Activated CD4-positive, alpha-beta memory T cell treated with anti-CD3 and anti-CD28 coated beads for 36 hours (primary cell): ENCODE results near the gene MPHOSPH9. TPM values are rescaled to one million over a fixed set of nuclear protein-coding genes. Genes with fewer than 3 reads are reported as not detected.
A peak's percentile ranks its signal among the peaks of the same experiment; 100 is the strongest.

Source experiments
- CTCF ChIA-PET: fragments of 350-600 bp; sonication (Branson Sonifier 250); formaldehyde crosslinking; loops from one replicate; lab custom pipeline; 2021; ENCODE audit warnings: antibody characterized with exemption, inconsistent platforms; lab: Charles Lee
- POLR2A ChIA-PET: fragments of 350-600 bp; sonication (Branson Sonifier 250); formaldehyde crosslinking; loops from one replicate; lab custom pipeline; 2021; ENCODE audit warnings: antibody characterized with exemption; lab: Charles Lee
- DNase-seq: peaks from one replicate; pipeline ENCODE4 v3.0.0-alpha.2; 2020
- H3K27ac Mint-ChIP-seq: one replicate; pipeline ENCODE4 v1.8.0; 2021; ENCODE audit warnings: mixed read lengths
- H3K27me3 Mint-ChIP-seq: one replicate; pipeline ENCODE4 v1.8.0; 2021; ENCODE audit warnings: mixed read lengths
- H3K36me3 Mint-ChIP-seq: one replicate; pipeline ENCODE4 v1.8.0; 2021; ENCODE audit warnings: mixed read lengths
- H3K4me1 Mint-ChIP-seq: one replicate; pipeline ENCODE4 v1.8.0; 2021; ENCODE audit warnings: low read depth, mixed read lengths
- H3K4me3 Mint-ChIP-seq: one replicate; pipeline ENCODE4 v1.8.0; 2021; ENCODE audit warnings: mild to moderate bottlenecking, mixed read lengths
- H3K9me3 Mint-ChIP-seq: one replicate; pipeline ENCODE4 v1.8.0; 2021; ENCODE audit warnings: mixed read lengths
- intact Hi-C: fragments of 100-400 bp; cut with micrococcal nuclease; formaldehyde crosslinking; loops from one replicate; pipeline ENCODE4 v1.15.1; 2023
- total RNA-seq, 2 experiments: library from RNA; stranded (reverse); gene quantifications; one replicate each; pipeline ENCODE4 v1.2.3, GENCODE V29; 2021

Gene MPHOSPH9
- 10 to 100 TPM; 88.8 to 97.6 TPM for total RNA-seq

DNA sequence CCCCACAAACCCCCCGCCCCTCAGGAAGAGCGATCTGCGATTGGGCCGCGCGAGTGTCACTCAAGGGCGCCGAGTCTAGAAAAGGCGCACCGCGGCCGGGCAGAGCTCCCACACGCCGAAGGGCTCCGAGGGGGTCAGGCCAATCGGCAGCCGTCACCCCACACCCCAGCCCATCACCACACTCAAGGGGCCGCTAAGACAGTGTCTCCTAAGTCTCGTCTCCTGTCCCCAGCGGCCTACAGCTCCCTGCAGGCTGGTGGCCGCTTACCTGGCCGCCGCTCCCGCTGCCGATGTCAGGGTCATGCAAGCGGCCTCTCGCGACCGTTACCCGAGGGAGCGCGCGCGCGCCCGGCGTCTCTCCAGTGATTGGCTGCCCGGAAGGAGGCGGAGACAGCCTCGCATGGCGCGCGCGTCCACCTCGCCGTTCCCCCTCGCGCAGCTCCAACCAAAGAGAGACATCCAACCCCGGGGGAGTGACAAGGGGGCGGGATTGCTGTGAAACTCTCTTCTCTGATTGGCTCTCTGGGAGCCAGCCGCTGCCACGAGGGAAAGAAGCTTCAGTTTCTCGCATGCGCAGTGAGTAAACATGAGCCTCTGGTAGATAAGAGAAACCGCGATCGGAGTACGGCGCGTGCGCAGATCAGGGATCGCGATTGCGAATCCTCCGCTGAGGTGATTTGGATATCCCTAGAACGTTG, at the start of gene MPHOSPH9, which contains the start of gene MTRFR:
MPHOSPH9 (minus strand) TSS at position 335 of the 698 bp plus-strand sequence. CDS start 2,777 bp downstream, outside the sequence.
MTRFR (plus strand) TSS at position 630 of the 698 bp plus-strand sequence. CDS start 20,239 bp downstream, outside the sequence.
- CTCF ChIA-PET, result interaction anchor here (1.0 to 4.5 kb wide), 10 partner anchors 9 to 440 kb away, joined by 3 to 35 read pairs (median 4); partner anchors contain the start of gene PITPNM2
- peak within 1 kb of the TSS; percentile 96 for H3K27ac Mint-ChIP-seq
- DNase-seq, result peak; percentile 100
- intact Hi-C loops, result loop anchor here (1.0 to 10.0 kb wide), 12 partner anchors 10 to 706 kb away; partner anchors contain the start of genes CDK2AP1, EIF2B1, GTF2H3 and KMT5A
- H3K9me3 Mint-ChIP-seq, result no peaks in the 10 kb centered on the region
- peaks cover 3% of the 10 kb centered on the region for H3K27me3 Mint-ChIP-seq
- peaks cover 32% of the 10 kb centered on the region for H3K36me3 Mint-ChIP-seq
- peaks cover 60% of the 10 kb centered on the region for H3K4me1 Mint-ChIP-seq
- H3K4me3 Mint-ChIP-seq, result peak within 1 kb of the TSS; percentile 99
- POLR2A ChIA-PET, result interaction anchor here (0.5 to 2.7 kb wide), 31 partner anchors 8 to 706 kb away, joined by 3 to 45 read pairs (median 4); partner anchors contain the start of genes ARL6IP4, ATP6V0A2, KMT5A and OGFOD2

- ChIA-PET POLR2A (interaction anchor here (0.6 kb wide), 1 partner anchor 16 kb away, joined by 4 read pairs; no protein-coding TSS in a partner anchor), CTCF (interaction anchor here (1.4 kb wide), 1 partner anchor 239 kb away, joined by 4 read pairs; no protein-coding TSS in a partner anchor)
- Mint-ChIP-seq H3K36me3 (no peaks in the 10 kb centered on the region), H3K27me3 (no peaks in the 10 kb centered on the region), H3K4me3 (no peak overlapping the region), H3K9me3 (no peaks in the 10 kb centered on the region), H3K27ac (no peak overlapping the region), H3K4me1 (peaks cover 6% of the 10 kb centered on the region)
- DNase-seq, result no peak
- intact Hi-C loops, result no loop called here
These were observed 49.2 kb upstream of the MPHOSPH9 start for GRCh38 chr12:123282111-123282510.

DNA sequence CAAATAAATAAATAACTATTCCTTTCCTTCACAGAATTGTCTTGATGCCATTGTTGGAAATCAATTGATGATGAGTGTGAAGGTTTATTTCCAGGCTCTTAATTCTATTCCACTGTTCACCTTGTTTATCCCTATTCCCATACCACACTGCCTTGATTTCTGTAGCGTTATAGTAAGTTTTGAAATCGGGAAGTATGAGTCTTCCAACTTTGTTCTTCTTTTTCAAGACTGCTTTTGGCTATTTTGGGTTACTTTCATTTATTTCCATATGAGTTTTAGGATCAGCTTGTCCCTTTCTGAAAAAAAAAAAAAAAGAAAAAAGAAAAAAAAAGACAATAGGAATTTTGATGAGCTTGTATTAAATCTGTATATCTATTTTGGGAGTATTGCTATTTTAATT, 48.0 kb upstream of the MPHOSPH9 start:
- intact Hi-C loops, result no loop called here
- DNase-seq, result no peak
- Mint-ChIP-seq H3K4me3 (no peak overlapping the region), H3K27me3 (no peaks in the 10 kb centered on the region), H3K4me1 (peaks cover 6% of the 10 kb centered on the region), H3K9me3 (no peaks in the 10 kb centered on the region), H3K36me3 (no peaks in the 10 kb centered on the region), H3K27ac (no peak overlapping the region)
- POLR2A ChIA-PET, result no interaction called here
- CTCF ChIA-PET, result interaction anchor here (1.0 kb wide), 1 partner anchor 11 kb away, joined by 3 read pairs; no protein-coding TSS in a partner anchor

- no peaks in the 10 kb centered on the region for H3K9me3 Mint-ChIP-seq
- H3K27ac Mint-ChIP-seq, result peak overlapping the region; percentile 69
- H3K4me3 Mint-ChIP-seq, result no peak overlapping the region
- DNase-seq, result peak; percentile 46
- H3K4me1 Mint-ChIP-seq, result peaks cover 6% of the 10 kb centered on the region
- ChIA-PET CTCF (interaction anchor here (1.3 kb wide), 1 partner anchor 40 kb away, joined by 7 read pairs; no protein-coding TSS in a partner anchor), POLR2A (interaction anchor here (0.6 to 1.1 kb wide), 4 partner anchors 85 to 1219 kb away, joined by 3 to 8 read pairs (median 4); partner anchors contain the start of gene SBNO1)
- intact Hi-C loops, result loop anchor here (2.0 kb wide), 1 partner anchor 87 kb away; the partner anchor contains the start of gene SBNO1
- no peaks in the 10 kb centered on the region for H3K27me3 Mint-ChIP-seq
- no peaks in the 10 kb centered on the region for H3K36me3 Mint-ChIP-seq
These were observed 45.2 kb upstream of the MPHOSPH9 start for GRCh38 chr12:123278101-123278627.

DNA sequence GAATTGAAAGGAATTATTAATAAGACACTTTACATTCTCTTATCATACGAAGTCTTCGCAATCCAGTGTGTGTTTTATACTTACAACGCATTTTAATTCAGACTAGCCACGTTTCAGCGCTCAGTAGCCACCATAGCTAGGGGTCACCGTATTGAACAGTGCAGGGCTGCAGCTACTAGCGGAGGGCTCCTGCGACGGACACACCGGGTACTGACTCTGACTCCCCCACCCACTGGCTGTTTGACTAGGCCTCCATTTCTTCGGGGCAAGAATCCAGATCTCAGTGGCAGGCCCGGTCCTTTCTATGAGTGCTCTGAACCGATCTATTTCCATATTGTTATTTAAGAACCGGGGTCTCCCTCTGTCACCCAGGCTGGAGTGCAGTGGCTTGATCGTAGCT, 40.2 kb upstream of the MPHOSPH9 start:
- Mint-ChIP-seq H3K36me3 (peaks cover 2% of the 10 kb centered on the region), H3K4me1 (peaks cover 22% of the 10 kb centered on the region), H3K4me3 (peak overlapping the region; percentile 31), H3K27me3 (no peaks in the 10 kb centered on the region), H3K27ac (no peak overlapping the region), H3K9me3 (no peaks in the 10 kb centered on the region)
- CTCF ChIA-PET, result interaction anchor here (0.9 kb wide), 1 partner anchor 36 kb away, joined by 3 read pairs; no protein-coding TSS in a partner anchor
- POLR2A ChIA-PET, result interaction anchor here (0.6 to 0.8 kb wide), 2 partner anchors 15 to 95 kb away, joined by 3 to 4 read pairs; no protein-coding TSS in a partner anchor
- no peak for DNase-seq
- intact Hi-C loops, result no loop called here

DNA sequence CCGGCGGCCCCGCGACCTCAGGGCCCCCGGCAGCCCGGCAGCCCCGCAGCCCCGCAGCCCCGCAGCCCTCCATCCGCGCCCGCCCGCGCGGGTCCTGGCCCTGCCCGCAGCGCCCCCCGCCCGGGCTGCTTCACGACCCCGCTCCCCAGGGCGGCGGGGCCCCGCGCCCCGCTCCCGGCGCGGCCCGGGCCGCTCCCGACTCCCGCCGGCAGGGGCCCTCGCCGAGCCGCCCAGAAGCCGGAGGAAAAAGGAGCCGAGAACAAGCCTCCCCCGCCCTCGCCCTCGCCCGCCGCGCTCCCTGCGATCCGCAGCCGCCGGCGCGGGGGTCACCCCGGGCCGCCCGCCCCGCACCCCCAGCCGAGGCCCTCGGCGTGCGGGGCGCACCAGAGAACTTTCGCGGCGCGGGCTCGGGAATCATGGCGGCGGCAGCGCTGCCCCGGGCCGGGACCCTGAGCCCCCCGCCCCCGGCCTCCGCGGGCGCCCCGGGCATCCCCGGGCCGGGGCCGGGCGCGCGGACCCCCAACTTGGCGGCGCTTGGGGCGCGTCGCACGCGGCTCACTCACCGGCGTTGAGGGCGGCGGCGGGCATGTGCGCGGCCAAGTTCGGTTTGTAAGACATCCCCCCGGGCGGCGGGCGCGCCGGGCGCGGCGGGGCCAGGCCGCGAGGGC, 38.2 kb upstream of the MPHOSPH9 start:
- peak; percentile 83 for DNase-seq
- POLR2A ChIA-PET, result no interaction called here
- intact Hi-C loops, result loop anchor here (2.0 kb wide), 3 partner anchors 38 to 348 kb away; partner anchors contain the start of genes MPHOSPH9 and MTRFR
- Mint-ChIP-seq H3K9me3 (no peaks in the 10 kb centered on the region), H3K27me3 (no peaks in the 10 kb centered on the region), H3K4me1 (peaks cover 19% of the 10 kb centered on the region), H3K4me3 (no peak overlapping the region), H3K27ac (no peak overlapping the region), H3K36me3 (peaks cover 2% of the 10 kb centered on the region)
- CTCF ChIA-PET, result interaction anchor here (1.3 kb wide), 1 partner anchor 113 kb away, joined by 4 read pairs; the partner anchor contains the start of gene KMT5A

DNA sequence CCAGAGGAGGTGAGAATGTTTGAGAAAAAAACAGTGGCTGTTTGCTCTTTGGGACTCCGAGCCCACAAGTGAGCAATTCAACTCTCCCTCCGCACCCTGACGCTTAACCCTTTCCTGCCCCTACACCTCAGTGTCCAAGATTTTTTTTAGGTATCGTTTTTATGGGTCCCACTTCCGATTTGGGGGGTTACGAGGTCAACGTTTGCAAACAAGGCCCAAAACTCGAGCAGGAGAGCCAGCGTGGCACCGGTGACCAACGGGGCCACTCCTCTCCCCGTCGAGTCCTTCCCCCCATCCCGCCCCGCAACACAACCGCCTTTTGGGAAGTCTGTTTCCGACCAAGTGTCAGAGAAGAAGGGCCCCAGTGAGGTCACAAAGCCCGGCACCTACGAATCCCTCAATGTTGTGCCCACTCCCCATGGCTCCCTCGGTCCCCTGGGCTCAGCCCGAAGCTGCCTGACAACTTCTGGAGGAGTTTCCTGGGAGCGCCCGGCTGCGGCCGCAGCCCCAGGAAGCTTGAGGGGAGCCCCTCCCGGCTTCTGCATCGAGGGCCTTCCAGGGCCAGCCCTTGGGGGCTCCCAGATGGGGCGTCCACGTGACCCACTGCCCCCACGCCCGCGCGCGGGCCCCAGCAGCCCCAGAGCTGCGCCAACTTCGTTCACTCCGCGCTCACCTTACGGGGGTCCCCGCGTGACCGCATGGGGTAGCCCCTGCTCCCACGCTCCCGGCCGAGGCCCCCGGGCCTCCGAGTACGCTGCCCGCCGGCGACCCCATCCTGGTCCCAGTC, 37.5 kb upstream of the MPHOSPH9 start:
- Mint-ChIP-seq H3K4me3 (peak overlapping the region; percentile 77), H3K9me3 (no peaks in the 10 kb centered on the region), H3K27me3 (no peaks in the 10 kb centered on the region), H3K36me3 (peaks cover 2% of the 10 kb centered on the region), H3K4me1 (peaks cover 19% of the 10 kb centered on the region), H3K27ac (peak overlapping the region; percentile 39)
- ChIA-PET CTCF (interaction anchor here (0.6 to 1.3 kb wide), 8 partner anchors 11 to 686 kb away, joined by 3 to 4 read pairs (median 3); partner anchors contain the start of gene KMT5A), POLR2A (interaction anchor here (1.3 to 3.4 kb wide), 2 partner anchors 37 to 312 kb away, joined by 4 to 12 read pairs; partner anchors contain the start of genes MPHOSPH9 and MTRFR)
- intact Hi-C loops, result loop anchor here (2.0 kb wide), 3 partner anchors 38 to 348 kb away; partner anchors contain the start of genes MPHOSPH9 and MTRFR
- DNase-seq, result peak; percentile 36

DNA sequence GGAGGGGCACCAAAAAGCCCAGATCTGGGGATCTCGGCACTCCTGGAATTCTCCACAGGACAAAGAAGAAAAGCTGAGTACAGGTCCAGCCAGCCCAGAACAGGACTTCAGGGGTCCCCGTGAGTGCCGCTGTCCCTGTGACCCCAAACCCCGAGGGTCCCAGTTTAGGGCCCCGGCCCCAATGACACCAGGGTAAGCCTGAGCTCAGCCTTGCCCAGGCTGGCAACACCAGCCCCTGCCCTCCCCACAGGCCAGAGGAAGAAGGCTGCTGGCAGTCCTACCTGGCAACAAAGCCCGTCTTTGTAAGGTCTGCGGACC, 36.9 kb upstream of the MPHOSPH9 start:
- Mint-ChIP-seq H3K27ac (peak overlapping the region; percentile 39), H3K4me3 (peak overlapping the region; percentile 77), H3K9me3 (no peaks in the 10 kb centered on the region), H3K27me3 (no peaks in the 10 kb centered on the region), H3K4me1 (peaks cover 19% of the 10 kb centered on the region), H3K36me3 (peaks cover 2% of the 10 kb centered on the region)
- DNase-seq, result no peak
- CTCF ChIA-PET, result interaction anchor here (0.6 to 1.9 kb wide), 8 partner anchors 11 to 351 kb away, joined by 3 to 9 read pairs (median 4); partner anchors contain the start of genes KMT5A and SBNO1
- intact Hi-C loops, result loop anchor here (2.0 kb wide), 3 partner anchors 37 to 349 kb away; partner anchors contain the start of genes MPHOSPH9 and MTRFR
- POLR2A ChIA-PET, result interaction anchor here (0.9 to 3.4 kb wide), 3 partner anchors 37 to 312 kb away, joined by 4 to 12 read pairs (median 4); partner anchors contain the start of genes MPHOSPH9 and MTRFR

- H3K36me3 Mint-ChIP-seq, result peaks cover 2% of the 10 kb centered on the region
- H3K4me3 Mint-ChIP-seq, result peak overlapping the region; percentile 77
- peaks cover 19% of the 10 kb centered on the region for H3K4me1 Mint-ChIP-seq
- DNase-seq, result peak; percentile 55
- H3K27ac Mint-ChIP-seq, result no peak overlapping the region
- no peaks in the 10 kb centered on the region for H3K27me3 Mint-ChIP-seq
- no peaks in the 10 kb centered on the region for H3K9me3 Mint-ChIP-seq
- intact Hi-C loops, result no loop called here
- ChIA-PET CTCF (interaction anchor here (0.6 to 1.9 kb wide), 7 partner anchors 12 to 352 kb away, joined by 3 to 9 read pairs (median 3); partner anchors contain the start of gene SBNO1), POLR2A (interaction anchor here (0.9 to 3.4 kb wide), 3 partner anchors 36 to 313 kb away, joined by 4 to 12 read pairs (median 4); partner anchors contain the start of genes MPHOSPH9 and MTRFR)
These were observed 36.5 kb upstream of the MPHOSPH9 start for GRCh38 chr12:123269395-123269892.

DNA sequence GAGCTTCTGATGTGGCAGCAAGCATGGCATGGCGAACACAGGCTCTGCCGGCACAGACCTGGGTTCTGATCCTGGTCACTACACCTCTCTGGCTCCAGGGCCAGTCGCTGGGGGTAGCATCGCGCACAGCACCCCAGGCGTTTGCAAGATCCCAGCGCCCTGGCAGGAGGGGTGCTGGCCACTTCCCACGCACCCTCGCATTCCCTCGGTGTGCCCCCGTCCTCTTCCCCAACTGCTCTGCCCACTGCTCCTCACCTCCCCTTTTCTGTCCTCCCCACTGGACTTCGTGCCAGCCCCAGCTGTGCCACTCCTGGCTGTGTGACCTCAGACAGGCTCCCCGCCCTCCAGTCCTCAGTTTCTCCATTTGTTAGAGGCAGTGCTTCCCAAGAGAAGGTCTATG, 35.9 kb upstream of the MPHOSPH9 start:
- POLR2A ChIA-PET, result interaction anchor here (0.9 to 3.4 kb wide), 2 partner anchors 36 to 97 kb away, joined by 4 to 12 read pairs; partner anchors contain the start of genes MPHOSPH9 and MTRFR
- intact Hi-C loops, result no loop called here
- H3K36me3 Mint-ChIP-seq, result peaks cover 2% of the 10 kb centered on the region

More for the DNA sequence above, 35.9 kb upstream of the MPHOSPH9 start:
- Mint-ChIP-seq H3K4me3 (no peak overlapping the region), H3K27me3 (no peaks in the 10 kb centered on the region), H3K27ac (no peak overlapping the region), H3K9me3 (no peaks in the 10 kb centered on the region), H3K4me1 (peaks cover 19% of the 10 kb centered on the region)
- CTCF ChIA-PET, result interaction anchor here (1.1 to 1.9 kb wide), 3 partner anchors 30 to 314 kb away, joined by 4 to 9 read pairs (median 4); partner anchors contain the start of gene SBNO1
- DNase-seq, result no peak
